Mesothelial cell of epicardium (in vitro differentiated cells): Measurements from ENCODE around the gene SORCS1. TPM values are rescaled to one million over a fixed set of nuclear protein-coding genes. Genes with fewer than 3 reads are reported as not detected.

Source experiments
- DNase-seq, 2 experiments: peaks; one replicate each; pipeline ENCODE4 v3.0.0; 2021; ENCODE audit warnings: low spot score in 2 of 2; ENCODE audit not compliant: unreplicated experiment in 2 of 2
- H3K27ac Mint-ChIP-seq: 2 replicates; pipeline ENCODE4 v1.8.0; 2021; ENCODE audit warnings: mixed read lengths
- H3K27me3 Mint-ChIP-seq: 2 replicates; pipeline ENCODE4 v1.8.0; 2021; ENCODE audit warnings: low read depth, mixed read lengths
- H3K36me3 Mint-ChIP-seq: 2 replicates; pipeline ENCODE4 v1.8.0; 2021; ENCODE audit warnings: mixed read lengths
- H3K4me1 Mint-ChIP-seq: 2 replicates; pipeline ENCODE4 v1.8.0; 2021; ENCODE audit warnings: mixed read lengths
- H3K4me3 Mint-ChIP-seq: 2 replicates; pipeline ENCODE4 v1.8.0; 2021; ENCODE audit warnings: mild to moderate bottlenecking, moderate library complexity, mixed read lengths
- H3K9me3 Mint-ChIP-seq: 2 replicates; pipeline ENCODE4 v1.8.0; 2021; ENCODE audit warnings: mixed read lengths
- total RNA-seq: library from RNA; stranded (reverse); gene quantifications from 3 replicates; pipeline ENCODE4 v1.2.1, GENCODE V29; 2021
- TF ChIP-seq, protein P1 (sequence below): fragments of 200-600 bp; sonication (generic); IDR thresholded peaks from one replicate; pipeline ENCODE4 v1.5.0; 2021; ENCODE audit warnings: antibody characterized with exemption; ENCODE audit not compliant: unreplicated experiment

Gene SORCS1
- total RNA-seq, 1 donor from 2014 or later = 0.78 TPM

DNA sequence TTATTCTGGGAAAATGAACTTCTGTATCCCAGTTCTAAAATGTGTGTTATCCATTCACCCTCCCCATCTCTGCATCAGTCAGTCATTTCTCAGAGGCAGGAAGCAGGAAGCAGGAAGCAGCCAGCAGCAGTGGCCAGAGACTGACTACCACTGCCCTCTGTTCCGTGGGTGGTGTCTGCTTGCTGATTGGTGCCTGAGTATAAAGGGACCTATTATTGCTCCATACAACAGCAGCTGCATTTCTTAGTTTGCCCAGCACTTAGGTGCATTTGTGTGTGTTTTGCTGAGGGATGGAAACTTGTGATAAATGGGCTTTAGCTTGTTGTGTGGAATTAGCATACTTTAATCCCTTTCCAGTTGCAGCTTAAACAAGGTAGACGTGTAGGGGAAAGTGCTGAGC, 582.2 kb downstream of the SORCS1 start:
- Mint-ChIP-seq H3K36me3 (no peaks in the 10 kb centered on the region), H3K27ac (no peak overlapping the region), H3K4me3 (no peak overlapping the region), H3K27me3 (no peaks in the 10 kb centered on the region), H3K9me3 (peaks cover 10% of the 10 kb centered on the region), H3K4me1 (peaks cover 7% of the 10 kb centered on the region)
- no peak for DNase-seq
- TF ChIP-seq, protein P1, sequence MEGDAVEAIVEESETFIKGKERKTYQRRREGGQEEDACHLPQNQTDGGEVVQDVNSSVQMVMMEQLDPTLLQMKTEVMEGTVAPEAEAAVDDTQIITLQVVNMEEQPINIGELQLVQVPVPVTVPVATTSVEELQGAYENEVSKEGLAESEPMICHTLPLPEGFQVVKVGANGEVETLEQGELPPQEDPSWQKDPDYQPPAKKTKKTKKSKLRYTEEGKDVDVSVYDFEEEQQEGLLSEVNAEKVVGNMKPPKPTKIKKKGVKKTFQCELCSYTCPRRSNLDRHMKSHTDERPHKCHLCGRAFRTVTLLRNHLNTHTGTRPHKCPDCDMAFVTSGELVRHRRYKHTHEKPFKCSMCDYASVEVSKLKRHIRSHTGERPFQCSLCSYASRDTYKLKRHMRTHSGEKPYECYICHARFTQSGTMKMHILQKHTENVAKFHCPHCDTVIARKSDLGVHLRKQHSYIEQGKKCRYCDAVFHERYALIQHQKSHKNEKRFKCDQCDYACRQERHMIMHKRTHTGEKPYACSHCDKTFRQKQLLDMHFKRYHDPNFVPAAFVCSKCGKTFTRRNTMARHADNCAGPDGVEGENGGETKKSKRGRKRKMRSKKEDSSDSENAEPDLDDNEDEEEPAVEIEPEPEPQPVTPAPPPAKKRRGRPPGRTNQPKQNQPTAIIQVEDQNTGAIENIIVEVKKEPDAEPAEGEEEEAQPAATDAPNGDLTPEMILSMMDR = no peak

DNA sequence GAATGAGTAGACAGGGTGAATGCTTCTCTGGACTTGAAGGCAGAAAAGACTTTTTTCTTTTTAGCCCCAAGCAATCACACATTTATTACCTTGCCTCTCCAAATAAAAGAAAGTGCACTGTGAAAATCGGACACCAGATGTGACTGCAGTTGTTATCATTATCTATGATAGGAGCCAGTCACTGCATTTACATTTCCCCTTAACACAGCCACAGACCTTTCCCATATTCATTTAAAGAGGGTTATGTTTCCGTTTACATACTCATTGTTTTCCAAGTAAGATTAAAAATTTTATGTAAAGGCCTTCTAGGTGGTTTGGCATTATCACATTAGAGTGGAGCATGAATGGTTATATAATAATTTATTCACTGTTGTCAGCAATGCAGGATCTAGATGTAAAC, 586.8 kb downstream of the SORCS1 start:
- H3K36me3 Mint-ChIP-seq = no peaks in the 10 kb centered on the region
- TF ChIP-seq, protein P1 = no peak
- peaks cover 15% of the 10 kb centered on the region for H3K4me1 Mint-ChIP-seq
- H3K27me3 Mint-ChIP-seq = peaks cover 3% of the 10 kb centered on the region
- no peak overlapping the region for H3K27ac Mint-ChIP-seq
- no peak for DNase-seq
- no peaks in the 10 kb centered on the region for H3K9me3 Mint-ChIP-seq
- no peak overlapping the region for H3K4me3 Mint-ChIP-seq

DNA sequence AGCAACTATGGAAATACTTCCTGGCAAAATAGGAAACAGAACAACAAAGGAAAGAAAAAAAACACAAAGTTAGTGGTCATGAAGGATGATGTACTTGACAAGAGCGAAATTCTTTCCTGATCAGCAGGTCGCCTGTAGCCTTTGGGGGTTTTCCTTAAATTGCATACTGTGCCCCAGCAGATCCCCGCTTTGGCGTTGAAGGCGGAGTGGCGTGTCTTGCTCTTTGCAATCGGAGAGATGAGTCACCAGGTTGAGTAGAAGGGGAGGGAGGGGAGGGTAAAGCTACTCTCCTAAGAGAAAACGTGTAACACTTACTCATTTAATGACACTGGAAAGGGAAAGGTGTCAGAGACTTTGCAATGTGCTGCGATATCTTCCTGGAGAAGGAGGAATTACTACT, 587.2 kb downstream of the SORCS1 start:
- no peak overlapping the region for H3K27ac Mint-ChIP-seq
- TF ChIP-seq, protein P1 = no peak
- no peak for DNase-seq
- H3K4me3 Mint-ChIP-seq = peak overlapping the region; percentile 57
- H3K36me3 Mint-ChIP-seq = no peaks in the 10 kb centered on the region
- peaks cover 15% of the 10 kb centered on the region for H3K4me1 Mint-ChIP-seq
- H3K27me3 Mint-ChIP-seq = peaks cover 3% of the 10 kb centered on the region
- no peaks in the 10 kb centered on the region for H3K9me3 Mint-ChIP-seq

DNA sequence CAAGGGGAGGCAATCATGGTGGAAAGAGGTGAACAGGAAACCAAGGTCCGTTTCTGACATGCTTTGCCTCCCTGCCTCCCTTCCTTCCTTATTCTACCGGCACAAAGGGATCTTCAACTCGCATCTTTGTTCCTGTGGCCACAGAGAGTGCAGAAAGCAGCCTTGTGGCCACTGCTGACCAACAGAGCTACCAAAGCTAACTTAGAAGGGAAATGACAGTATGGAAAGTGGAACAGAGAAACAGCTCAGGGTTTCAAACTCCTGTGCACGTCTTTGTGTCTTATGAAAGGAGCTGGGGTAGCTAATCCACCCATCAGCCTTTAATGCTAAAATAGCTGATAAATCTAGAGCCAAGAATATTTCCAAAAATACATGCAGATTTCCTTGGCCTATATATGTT, 588.0 kb downstream of the SORCS1 start:
- DNase-seq = no peak
- Mint-ChIP-seq H3K36me3 (no peaks in the 10 kb centered on the region), H3K4me3 (no peak overlapping the region), H3K27ac (no peak overlapping the region), H3K9me3 (no peaks in the 10 kb centered on the region), H3K4me1 (peaks cover 15% of the 10 kb centered on the region), H3K27me3 (peaks cover 3% of the 10 kb centered on the region)
- TF ChIP-seq, protein P1 = no peak

DNA sequence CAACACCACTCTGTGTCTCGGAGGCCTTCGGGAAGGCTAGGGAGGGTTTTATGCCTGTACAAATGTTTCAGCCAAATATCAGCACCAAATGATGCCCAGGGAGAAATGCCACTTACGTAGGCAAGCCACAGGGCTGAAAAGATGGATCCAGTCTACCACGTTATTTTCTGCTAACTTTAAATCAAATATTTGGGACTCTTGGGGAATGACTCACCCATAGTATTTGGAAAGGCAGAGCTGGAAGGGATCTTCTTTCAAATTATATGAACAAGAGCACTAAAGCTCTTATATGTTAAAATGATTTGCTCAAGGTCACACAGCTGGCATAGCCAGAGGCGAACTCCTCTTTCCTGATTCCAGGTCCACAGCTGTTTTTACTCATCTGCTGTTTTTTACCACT, 591.4 kb downstream of the SORCS1 start:
- Mint-ChIP-seq H3K9me3 (no peaks in the 10 kb centered on the region), H3K27me3 (peaks cover 3% of the 10 kb centered on the region), H3K4me3 (no peak overlapping the region), H3K36me3 (no peaks in the 10 kb centered on the region), H3K27ac (no peak overlapping the region), H3K4me1 (peaks cover 15% of the 10 kb centered on the region)
- DNase-seq = no peak
- TF ChIP-seq, protein P1 = no peak
